B cell (primary cell): Measurements from ENCODE around the gene OR10G8. TPM values are rescaled to one million over a fixed set of nuclear protein-coding genes. Genes with fewer than 3 reads are reported as not detected.

Experiments
- ATAC-seq: fragments of 200-7000 bp; cut with Tn5 transposase; one replicate; pipeline ENCODE4 v1.10.0; 2021; ENCODE audit warnings: low read depth, mild to moderate bottlenecking, moderate number of reproducible peaks, moderate library complexity
- CTCF ChIA-PET: fragments of 350-600 bp; sonication (Branson Sonifier 250); formaldehyde crosslinking; loops from one replicate; lab custom pipeline; 2021; ENCODE audit warnings: antibody characterized with exemption, inconsistent platforms; lab: Charles Lee
- POLR2A ChIA-PET: fragments of 350-600 bp; sonication (Branson Sonifier 250); formaldehyde crosslinking; loops from one replicate; lab custom pipeline; 2021; ENCODE audit warnings: antibody characterized with exemption; lab: Charles Lee
- DNase-seq: peaks from one replicate; pipeline ENCODE4 v3.0.0; 2013
- H2AFZ ChIP-seq: 2 replicates; pipeline ENCODE4 v1.6.1; 2012; ENCODE audit warnings: mild to moderate bottlenecking, low read depth, low read length; ENCODE audit not compliant: insufficient read depth, poor library complexity, severe bottlenecking
- H3K27ac ChIP-seq, 2 donors: 1 replicate in 1 of 2; 2 replicates in 1 of 2; pipeline ENCODE4 v1.5.1; 2012 to 2013; ENCODE audit warnings: low read length in 2 of 2, mild to moderate bottlenecking in 2 of 2, moderate library complexity in 1 of 2
- H3K27me3 ChIP-seq, 4 experiments: fragments of 200-600 bp in 1 of 4; sonication (generic) in 1 of 4; replicated peaks in 1 of 4; 1 replicate in 2 of 4; 2 replicates in 2 of 4; pipeline versions ENCODE4 v1.6.1 to v1.7.0; 2013 to 2016; ENCODE audit warnings: low read length in 3 of 4, mild to moderate bottlenecking in 2 of 4, mixed read lengths in 1 of 4, moderate library complexity in 1 of 4; ENCODE audit not compliant: insufficient read depth in 4 of 4, control insufficient read depth in 3 of 4; ENCODE audit errors: control extremely low read depth in 1 of 4
- H3K36me3 ChIP-seq, 2 experiments: replicated peaks in 1 of 2; 1 replicate in 1 of 2; 2 replicates in 1 of 2; pipeline versions ENCODE4 v1.6.1 to v1.7.1; 2013; ENCODE audit warnings: low read length in 1 of 2; ENCODE audit not compliant: insufficient read depth in 2 of 2, control insufficient read depth in 1 of 2; ENCODE audit errors: control extremely low read depth in 1 of 2, extremely low read depth in 1 of 2
- H3K4me1 ChIP-seq, 2 donors: fragments of 200-600 bp in 1 of 2; sonication (generic) in 1 of 2; 1 replicate in 1 of 2; 2 replicates in 1 of 2; pipeline versions ENCODE4 v1.5.1 to v1.6.1; 2013 to 2017; ENCODE audit warnings: low read length in 2 of 2; ENCODE audit not compliant: control insufficient read depth in 2 of 2, insufficient read depth in 2 of 2
- H3K4me2 ChIP-seq: replicated peaks from 2 replicates; pipeline ENCODE3; 2012; ENCODE audit warnings: mild to moderate bottlenecking, low read depth, low read length; ENCODE audit not compliant: poor library complexity, severe bottlenecking
- H3K4me3 ChIP-seq, 5 experiments: fragments of 200-600 bp in 1 of 5; sonication (generic) in 1 of 5; 1 replicate in 3 of 5; 2 replicates in 2 of 5; pipeline versions ENCODE4 v1.5.1 to v1.7.0; 2011 to 2016; ENCODE audit warnings: low read length in 4 of 5, mild to moderate bottlenecking in 4 of 5, low read depth in 2 of 5, control low read depth in 1 of 5, moderate library complexity in 1 of 5; ENCODE audit not compliant: insufficient read depth in 1 of 5; ENCODE audit errors: control extremely low read depth in 1 of 5, extremely low read depth in 1 of 5
- H3K79me2 ChIP-seq: fragments of 200-600 bp; sonication (generic); one replicate; pipeline ENCODE4 v1.6.0; 2016; ENCODE audit warnings: low read length; ENCODE audit not compliant: control insufficient read depth, insufficient read depth
- H3K9ac ChIP-seq: fragments of 200-600 bp; sonication (generic); 2 replicates; pipeline ENCODE4 v1.6.1; 2017; ENCODE audit warnings: mild to moderate bottlenecking, low read length, moderate library complexity
- H3K9me3 ChIP-seq, 3 donors: one replicate each; pipeline versions ENCODE4 v1.6.1 to v1.7.1; 2013; ENCODE audit warnings: low read length in 2 of 3; ENCODE audit not compliant: control insufficient read depth in 2 of 3, insufficient read depth in 1 of 3; ENCODE audit errors: control extremely low read depth in 1 of 3
- H4K20me1 ChIP-seq: 2 replicates; pipeline ENCODE4 v1.6.0; 2012; ENCODE audit warnings: mild to moderate bottlenecking, low read length; ENCODE audit not compliant: insufficient read depth, control insufficient read depth, poor library complexity, severe bottlenecking
- H3K27ac Mint-ChIP-seq: one replicate; pipeline ENCODE4 v1.8.0; 2021; ENCODE audit warnings: mixed read lengths
- H3K27me3 Mint-ChIP-seq: one replicate; pipeline ENCODE4 v1.8.0; 2021; ENCODE audit warnings: mixed read lengths
- H3K4me1 Mint-ChIP-seq: one replicate; pipeline ENCODE4 v1.8.0; 2021; ENCODE audit warnings: mixed read lengths
- H3K4me3 Mint-ChIP-seq: one replicate; pipeline ENCODE4 v1.8.0; 2021; ENCODE audit warnings: mixed read lengths
- H3K9me3 Mint-ChIP-seq: one replicate; pipeline ENCODE4 v1.8.0; 2022; ENCODE audit warnings: mixed read lengths; ENCODE audit not compliant: insufficient read depth
- CTCF ChIP-seq: fragments of 200-600 bp; IDR thresholded peaks from one replicate; pipeline ENCODE4 v1.8.0; 2022; ENCODE audit warnings: antibody characterized with exemption, mild to moderate bottlenecking
- EZH2 ChIP-seq: IDR thresholded peaks from 2 replicates; pipeline ENCODE4 v1.6.1; 2012; ENCODE audit warnings: borderline replicate concordance, low read depth, mild to moderate bottlenecking, moderate library complexity, low read length; ENCODE audit not compliant: insufficient read depth, poor library complexity, severe bottlenecking
- WGBS: methylation state at CpG from one replicate; pipeline ENCODE4 v1.1.5; 2013; ENCODE audit warnings: missing lambda C conversion rate; ENCODE audit not compliant: insufficient coverage; 5-methylcytosine and 5-hydroxymethylcytosine counted together
- intact Hi-C: fragments of 100-400 bp; cut with micrococcal nuclease; formaldehyde crosslinking; loops from one replicate; pipeline ENCODE4 v1.10.0; 2022
- polyA plus RNA-seq: library from polyadenylated mRNA; depleted of rRNA; stranded (reverse); fragments of >200 nt; gene quantifications from 2 replicates; pipeline ENCODE4 v1.2.3, GENCODE V29; 2012
- total RNA-seq, 2 donors: library from RNA; stranded (reverse); fragments of 120-200 nt in 1 of 2; gene quantifications; 1 replicate in 1 of 2; 2 replicates in 1 of 2; pipeline versions ENCODE4 v1.2.3 to v1.2.4, GENCODE V29; 2013 to 2022

The OR10G8 gene
- total and polyA plus RNA-seq, 2 donors (not counting 1 experiment from before 2014, with no cell fraction given) = not detected

GRCh38 chr11:124068601-124069110 is 42.1 kb downstream of the OR10G8 start:
- no peaks in the 10 kb centered on the region for H3K79me2 ChIP-seq
- H3K36me3 ChIP-seq = no peaks in the 10 kb centered on the region
- H3K27ac Mint-ChIP-seq = no peak overlapping the region
- H4K20me1 ChIP-seq = no peaks in the 10 kb centered on the region
- ChIA-PET CTCF (interaction anchor here (0.6 to 4.7 kb wide), 6 partner anchors 24 to 576 kb away, joined by 3 to 95 read pairs (median 4); no protein-coding TSS in a partner anchor), POLR2A (no interaction called here)
- peaks cover 48% of the 10 kb centered on the region for H3K27me3 Mint-ChIP-seq
- intact Hi-C loops = no loop called here
- TF ChIP-seq CTCF (no peak), EZH2 (no peak)
- H3K4me2 ChIP-seq = no peak overlapping the region
- DNase-seq (no peak), ATAC-seq (no peak)
- H3K9me3 ChIP-seq = peaks cover 0 to 5% (median under 1%) of the 10 kb centered on the region in 3 donors
- H3K9me3 Mint-ChIP-seq = no peaks in the 10 kb centered on the region
- H3K4me1 Mint-ChIP-seq = peaks cover 18% of the 10 kb centered on the region
- H2AFZ ChIP-seq = no peak overlapping the region
- H3K4me3 ChIP-seq = no peak overlapping the region
- H3K4me1 ChIP-seq = peaks cover 22 to 27% of the 10 kb centered on the region in 2 donors
- no peak overlapping the region for H3K27ac ChIP-seq
- no CpG with 5 or more reads among the region's 4 CpGs for WGBS
- H3K9ac ChIP-seq = no peak overlapping the region
- H3K4me3 Mint-ChIP-seq = no peak overlapping the region
- peaks cover 0 to 18% (median 7%) of the 10 kb centered on the region in 4 experiments for H3K27me3 ChIP-seq
